Stimulated activated CD8-positive, alpha-beta memory T cell treated with anti-CD3 and anti-CD28 coated beads, Interleukin-4, amount 100 ng/mL, for 48 hours (primary cell): ENCODE data around the gene ARHGAP36.

Experiments used
- DNase-seq: peaks from one replicate; pipeline ENCODE4 v3.0.0-alpha.2; 2020

ARHGAP36 gene, protein sequence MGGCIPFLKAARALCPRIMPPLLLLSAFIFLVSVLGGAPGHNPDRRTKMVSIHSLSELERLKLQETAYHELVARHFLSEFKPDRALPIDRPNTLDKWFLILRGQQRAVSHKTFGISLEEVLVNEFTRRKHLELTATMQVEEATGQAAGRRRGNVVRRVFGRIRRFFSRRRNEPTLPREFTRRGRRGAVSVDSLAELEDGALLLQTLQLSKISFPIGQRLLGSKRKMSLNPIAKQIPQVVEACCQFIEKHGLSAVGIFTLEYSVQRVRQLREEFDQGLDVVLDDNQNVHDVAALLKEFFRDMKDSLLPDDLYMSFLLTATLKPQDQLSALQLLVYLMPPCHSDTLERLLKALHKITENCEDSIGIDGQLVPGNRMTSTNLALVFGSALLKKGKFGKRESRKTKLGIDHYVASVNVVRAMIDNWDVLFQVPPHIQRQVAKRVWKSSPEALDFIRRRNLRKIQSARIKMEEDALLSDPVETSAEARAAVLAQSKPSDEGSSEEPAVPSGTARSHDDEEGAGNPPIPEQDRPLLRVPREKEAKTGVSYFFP

DNA sequence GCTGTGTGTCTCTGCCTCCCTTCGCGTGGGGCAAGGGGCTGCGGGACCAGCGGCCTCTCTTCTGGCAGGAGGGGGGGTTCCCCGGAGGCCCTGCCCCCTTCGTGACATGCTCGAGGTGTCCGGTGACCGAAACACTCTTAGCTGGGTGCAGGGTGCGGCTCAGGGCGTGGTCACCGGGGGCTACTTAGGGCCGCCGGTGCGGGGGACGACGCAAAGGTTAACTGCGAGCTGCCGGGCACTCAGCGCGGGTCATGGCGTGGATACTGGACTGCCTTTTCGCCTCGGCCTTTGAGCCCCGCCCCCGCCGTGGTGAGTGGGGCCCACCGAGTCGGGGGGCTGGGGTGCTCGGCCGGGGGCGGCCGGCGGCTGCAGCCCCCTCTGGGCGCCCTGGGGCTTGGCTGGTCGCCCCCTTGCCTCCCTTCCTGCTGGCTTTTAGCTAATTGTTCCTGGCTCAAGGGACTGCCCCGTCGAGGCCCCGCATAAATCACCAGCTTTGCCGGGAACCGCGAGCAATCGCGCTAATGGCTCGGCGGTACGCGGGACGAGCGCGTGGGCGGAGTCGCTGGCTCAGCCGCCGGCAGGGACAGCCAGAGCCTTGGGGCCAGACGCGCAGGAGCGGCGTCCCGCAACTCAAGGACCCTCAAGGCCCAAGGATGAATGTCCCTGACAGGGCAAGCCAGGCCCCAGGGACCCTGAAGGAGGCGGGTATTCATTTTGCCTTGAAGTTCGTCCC is at the start of gene ARHGAP36:
ARHGAP36 (plus strand) TSS at position 211 of the 733 bp plus-strand sequence. CDS start 23,320 bp downstream, outside the sequence.
- no peak for DNase-seq

DNA sequence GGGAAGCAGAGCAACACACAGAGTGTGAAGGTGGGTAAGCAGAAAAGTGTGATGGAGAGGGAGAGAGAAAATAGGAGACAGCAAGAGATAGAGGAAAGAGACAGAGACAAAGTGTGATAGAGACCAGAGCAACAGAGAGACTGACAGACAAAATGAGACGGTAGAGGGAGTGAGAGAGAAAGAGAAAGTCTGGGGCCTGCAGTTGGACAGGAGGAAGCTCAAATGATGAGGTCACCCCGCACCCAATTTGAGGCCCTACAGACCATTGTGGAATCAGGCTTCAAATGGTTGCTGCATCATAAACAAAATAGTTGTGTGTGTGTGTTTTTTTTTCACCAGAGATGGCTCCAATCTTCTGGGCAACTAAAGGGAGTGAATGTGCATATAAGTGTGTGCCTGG is 48.0 kb upstream of the ARHGAP36 start:
- no peak for DNase-seq

GRCh38 chrX:131025336-131025735 is 32.8 kb upstream of the ARHGAP36 start:
- DNase-seq, result no peak

- no peak for DNase-seq
Measured at GRCh38 chrX:131032354-131033230, 25.6 kb upstream of the ARHGAP36 start.

DNA sequence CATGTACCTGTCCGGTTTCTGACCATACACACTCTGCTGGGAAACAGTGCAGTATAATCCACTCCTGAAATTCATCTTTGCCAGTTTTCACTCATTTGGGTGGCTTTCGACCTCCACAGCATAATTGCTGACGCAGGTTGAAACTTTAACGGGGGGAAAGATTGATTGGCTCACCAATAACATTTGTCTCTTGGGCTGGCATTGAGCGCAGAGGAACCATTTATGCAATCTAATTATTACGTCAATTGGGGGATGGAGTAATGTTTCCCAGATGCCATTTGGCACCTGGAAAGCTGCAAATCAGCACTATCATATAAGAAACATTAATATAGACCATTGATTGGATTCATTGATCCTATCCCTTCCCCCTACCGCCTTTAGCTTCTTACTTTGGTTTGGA is 24.1 kb upstream of the ARHGAP36 start:
- no peak for DNase-seq

DNA sequence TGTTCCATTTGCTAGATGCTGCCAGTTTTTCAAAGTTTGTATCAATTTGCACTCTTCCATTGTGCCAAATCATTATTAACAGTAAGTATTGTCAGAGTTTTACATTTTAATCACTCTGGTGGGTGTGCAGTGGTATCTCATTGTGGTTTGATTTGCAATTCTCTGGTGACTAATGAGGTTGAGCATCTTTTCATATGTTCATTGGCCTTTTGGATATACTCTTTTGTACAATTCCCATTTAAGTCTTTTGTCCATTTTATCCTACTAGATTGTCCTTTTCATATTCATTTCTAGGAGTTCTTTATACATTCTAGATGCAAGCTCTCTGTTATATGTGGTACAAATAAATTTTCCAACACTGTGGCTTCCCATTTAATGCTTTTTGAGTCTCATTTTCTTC is 17.4 kb upstream of the ARHGAP36 start:
- no peak for DNase-seq

- no peak for DNase-seq
Measured at GRCh38 chrX:131041667-131042066, 16.5 kb upstream of the ARHGAP36 start.

GRCh38 chrX:131045726-131046125 is 12.4 kb upstream of the ARHGAP36 start:
- DNase-seq, result no peak

DNA sequence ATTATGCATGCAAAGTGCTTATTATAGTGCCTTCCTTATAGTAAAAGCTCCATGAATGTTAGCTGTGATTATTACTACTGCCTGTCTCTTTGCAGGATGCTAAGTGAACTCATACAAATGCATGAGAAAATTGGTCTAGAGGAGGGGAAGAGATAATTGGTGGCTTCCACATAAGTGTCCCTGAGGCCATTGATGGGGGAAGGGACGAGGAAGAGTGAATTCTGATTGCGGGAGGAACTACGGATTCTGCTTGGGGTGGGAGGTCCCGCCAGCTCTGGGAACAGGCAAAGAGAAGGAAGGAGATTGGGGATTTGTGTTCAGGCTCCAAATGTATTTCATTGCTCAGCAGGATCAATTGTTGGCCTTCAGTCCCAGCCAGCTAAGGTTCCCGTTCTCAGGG is 11.6 kb upstream of the ARHGAP36 start:
- no peak for DNase-seq

GRCh38 chrX:131047180-131047579 is 11.0 kb upstream of the ARHGAP36 start:
- no peak for DNase-seq

DNA sequence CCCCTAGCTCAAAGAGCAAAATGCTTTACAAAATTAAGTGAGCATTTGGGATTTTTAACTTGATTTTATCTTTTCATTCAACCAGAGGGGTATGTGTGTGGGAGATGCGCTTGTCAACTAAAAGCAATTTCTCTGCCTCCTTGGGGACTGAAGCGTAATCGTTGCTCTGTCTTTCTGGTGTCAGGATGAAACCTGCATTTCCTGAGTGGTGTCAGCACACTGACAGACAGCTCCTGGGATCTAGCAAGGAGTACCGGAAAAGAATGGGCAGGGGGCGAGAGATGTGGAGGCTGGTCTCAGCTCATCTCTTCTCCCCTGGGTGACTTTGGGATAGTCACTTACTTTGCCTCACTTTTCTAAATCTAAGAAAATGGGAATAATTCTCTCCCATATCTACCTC is 5.1 kb upstream of the ARHGAP36 start:
- no peak for DNase-seq

- no peak for DNase-seq
Measured at GRCh38 chrX:131054906-131055305, 3.2 kb upstream of the ARHGAP36 start.

GRCh38 chrX:131057706-131058105 is 440 bp upstream of the ARHGAP36 start:
- no peak for DNase-seq

DNA sequence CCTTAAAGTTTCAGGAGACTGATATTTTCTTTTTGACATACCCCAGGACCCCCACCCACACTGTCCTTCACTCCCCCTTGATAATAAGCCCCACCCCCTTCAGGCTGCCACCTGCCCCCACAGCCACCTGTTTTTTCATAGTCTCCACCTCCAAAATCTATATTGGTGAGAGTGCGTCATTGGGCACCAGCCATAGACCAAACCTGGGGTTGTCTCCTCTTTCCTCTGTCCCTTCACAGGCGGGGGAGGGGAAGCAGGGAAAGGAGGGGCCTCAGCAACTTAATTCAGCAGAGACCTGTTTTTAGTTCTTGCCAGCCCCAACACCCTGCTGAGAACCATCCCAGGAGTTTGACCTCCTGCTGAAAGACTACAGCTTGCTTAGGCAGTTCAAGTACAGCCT is 1.1 kb downstream of the ARHGAP36 start:
- DNase-seq, result no peak

GRCh38 chrX:131060147-131060546 is 2.0 kb downstream of the ARHGAP36 start:
- DNase-seq, result no peak

- no peak for DNase-seq
Measured at GRCh38 chrX:131061306-131061705, 3.2 kb downstream of the ARHGAP36 start.

- no peak for DNase-seq
Measured at GRCh38 chrX:131063613-131064012, 5.5 kb downstream of the ARHGAP36 start.

DNA sequence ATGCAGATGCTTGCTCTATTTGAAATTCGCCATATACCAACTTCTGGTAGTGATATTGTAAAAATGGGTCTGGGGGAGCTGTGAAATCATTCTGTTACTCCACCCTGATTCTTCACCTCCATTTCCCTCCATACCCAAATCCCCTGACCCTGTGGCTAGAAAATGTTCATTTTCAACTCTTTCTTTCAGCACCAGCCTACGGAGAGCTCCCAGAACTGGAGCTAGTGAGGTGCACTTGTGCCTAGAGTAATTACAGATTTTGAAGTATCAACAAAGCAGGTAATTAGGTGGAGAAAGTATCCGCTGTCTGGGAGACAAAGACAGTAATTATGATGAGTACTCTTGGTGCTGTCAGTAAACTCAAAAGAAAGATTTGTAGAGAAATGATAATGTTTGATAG is 8.1 kb downstream of the ARHGAP36 start:
- DNase-seq, result no peak

DNA sequence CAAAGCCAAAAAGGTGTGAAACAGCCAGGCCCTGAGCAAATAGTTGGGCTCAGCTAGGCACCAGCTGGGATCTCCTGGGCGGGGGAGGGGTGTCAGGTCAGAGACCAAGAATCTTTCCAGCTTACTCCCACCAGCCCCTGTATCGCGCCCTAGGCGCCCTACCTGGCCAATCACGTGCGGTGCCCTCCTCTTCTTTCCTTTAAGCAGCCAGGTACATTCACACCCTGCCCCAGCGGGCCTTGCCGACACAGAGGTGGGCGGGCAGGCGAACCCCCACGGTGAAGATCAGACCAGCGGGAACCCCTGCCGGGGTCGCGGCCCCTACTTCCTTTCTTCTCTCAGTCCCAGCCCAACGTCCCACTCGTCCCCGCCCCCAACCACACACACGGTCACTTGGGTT is 9.1 kb downstream of the ARHGAP36 start:
- DNase-seq, result no peak

GRCh38 chrX:131067846-131068745 is 9.9 kb downstream of the ARHGAP36 start:
- no peak for DNase-seq

- DNase-seq, result peak; percentile 49
Measured at GRCh38 chrX:131068945-131069719, 11.0 kb downstream of the ARHGAP36 start.
